8988T (cell line): ENCODE measurements around the gene PTPRN2.

Source experiments
- DNase-seq: peaks from one replicate; pipeline ENCODE4 v3.0.0; 2011

Gene PTPRN2

DNA sequence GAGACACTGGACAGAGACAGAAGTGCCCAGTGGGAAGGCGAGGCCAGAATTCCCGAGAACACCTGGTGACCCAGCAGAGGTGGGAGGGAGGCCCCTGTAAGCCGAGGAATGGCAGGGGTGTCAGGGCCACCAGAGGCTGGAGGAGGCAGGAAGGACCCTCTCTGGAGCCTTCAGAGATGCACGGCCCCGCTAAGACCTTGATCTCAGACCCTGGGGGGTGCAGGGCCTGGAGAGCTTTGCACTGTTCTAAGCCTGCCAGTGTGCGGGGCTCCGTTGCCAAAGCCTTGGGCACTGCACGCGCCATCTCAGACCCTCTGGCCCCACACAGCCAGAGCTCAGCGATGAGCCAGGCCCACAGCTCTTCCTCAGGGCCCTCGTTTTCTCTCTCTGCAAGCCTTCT lies 557.1 kb downstream of the PTPRN2 start:
- DNase-seq = no peak

DNA sequence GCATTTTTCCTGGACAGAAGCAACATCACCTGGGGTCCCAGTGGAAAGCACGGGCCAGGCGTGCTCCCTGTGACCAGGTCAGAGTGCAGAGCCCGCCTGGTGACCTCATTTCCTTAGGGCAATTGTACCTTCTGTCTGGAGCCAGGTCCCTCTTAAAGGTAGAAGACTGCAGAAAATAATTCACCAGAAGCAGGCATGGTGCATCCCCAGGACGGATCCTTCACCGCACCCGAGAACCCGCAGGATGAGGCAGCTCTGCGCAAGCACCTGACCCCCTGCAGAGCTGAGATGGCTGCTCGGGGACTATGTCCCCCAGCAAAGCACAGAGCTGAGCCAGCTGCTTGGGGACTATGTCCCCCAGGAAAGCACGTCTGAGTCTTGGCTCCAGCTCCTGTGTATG lies 557.6 kb downstream of the PTPRN2 start:
- DNase-seq = no peak

DNA sequence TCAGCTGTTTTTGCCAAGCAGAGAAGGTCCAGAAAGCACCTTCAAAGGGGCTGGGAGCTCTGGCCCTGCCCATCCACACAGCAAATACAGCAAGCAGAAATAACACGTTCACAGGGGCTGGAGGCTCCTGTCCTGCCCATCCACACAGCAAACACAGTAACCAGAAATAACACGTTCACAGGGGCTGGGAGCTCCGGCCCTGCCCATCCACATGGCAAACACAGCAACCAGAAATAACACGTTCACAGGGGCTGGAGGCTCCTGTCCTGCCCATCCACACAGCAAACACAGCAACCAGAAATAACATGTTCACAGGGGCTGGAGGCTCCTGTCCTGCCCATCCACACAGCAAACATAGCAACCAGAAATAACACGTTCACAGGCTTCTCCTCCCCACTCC lies 558.1 kb downstream of the PTPRN2 start:
- DNase-seq = no peak

- no peak for DNase-seq
Measured at GRCh38 chr7:158028971-158029370, 558.7 kb downstream of the PTPRN2 start.

GRCh38 chr7:158028290-158028941 lies 559.2 kb downstream of the PTPRN2 start:
- DNase-seq = no peak

- no peak for DNase-seq
Measured at GRCh38 chr7:158027646-158028045, 560.0 kb downstream of the PTPRN2 start.

GRCh38 chr7:158026636-158027265 lies 560.9 kb downstream of the PTPRN2 start:
- DNase-seq = no peak

DNA sequence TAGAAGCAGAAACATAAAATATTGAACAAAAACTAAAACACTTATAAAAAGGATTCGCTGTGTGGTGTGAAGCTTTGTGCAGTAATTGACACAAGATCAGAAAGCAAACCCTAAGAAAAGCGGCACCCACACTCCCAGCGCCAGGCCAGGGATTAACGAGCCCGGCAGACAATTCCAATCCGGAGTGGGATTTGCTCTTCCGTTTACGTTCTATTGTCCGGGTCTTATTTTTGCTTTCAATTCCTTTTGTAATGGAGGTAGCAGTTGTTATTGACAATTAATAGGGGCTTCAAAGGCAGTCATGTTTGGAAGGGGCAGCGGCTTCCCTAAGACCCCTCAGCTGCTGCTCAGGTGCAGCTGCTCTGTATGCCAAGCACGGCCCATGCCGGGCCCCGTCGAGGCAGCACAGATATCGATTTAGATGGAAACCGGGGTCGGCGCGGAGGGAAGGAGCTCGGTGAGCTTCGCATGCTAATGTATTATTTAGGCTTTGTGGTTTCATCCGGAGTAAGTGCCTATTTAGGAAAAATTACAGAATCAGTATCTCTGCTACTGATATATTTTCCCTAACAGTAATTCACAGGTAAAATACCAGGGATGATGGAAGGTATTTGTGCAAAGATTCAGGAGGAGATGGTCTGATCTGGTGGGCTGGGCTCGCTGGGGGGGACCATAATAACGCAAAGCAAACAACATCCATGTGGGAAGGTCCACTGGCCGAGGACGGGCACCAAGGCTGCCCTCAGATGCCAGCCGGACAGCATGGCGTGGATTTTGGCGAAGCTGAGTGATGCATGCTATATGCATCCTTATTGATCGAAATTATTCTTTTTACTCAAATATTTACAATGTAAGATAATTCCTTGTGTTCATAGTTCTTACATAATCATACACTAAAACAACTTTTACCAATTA lies 561.7 kb downstream of the PTPRN2 start:
- DNase-seq = no peak

DNA sequence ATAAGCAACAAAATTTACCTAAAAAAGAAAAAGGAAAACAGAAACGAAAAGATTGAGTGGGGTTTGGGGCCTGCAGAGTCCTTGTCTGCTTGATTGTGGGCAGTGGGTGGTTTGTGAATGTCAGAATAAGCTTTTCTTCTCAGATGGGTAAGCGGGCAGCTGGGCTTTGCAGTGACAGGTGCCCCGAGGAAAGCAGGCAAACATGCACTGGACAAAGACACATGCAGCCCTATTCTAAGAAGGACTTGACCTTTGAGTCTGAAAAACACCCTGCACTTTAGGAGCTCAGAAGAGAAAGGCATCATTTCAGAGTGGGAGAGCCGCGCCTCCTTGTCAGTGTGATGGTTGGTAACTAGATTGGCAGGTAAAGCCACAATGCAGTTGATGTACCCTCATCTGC lies 562.7 kb downstream of the PTPRN2 start:
- no peak for DNase-seq

DNA sequence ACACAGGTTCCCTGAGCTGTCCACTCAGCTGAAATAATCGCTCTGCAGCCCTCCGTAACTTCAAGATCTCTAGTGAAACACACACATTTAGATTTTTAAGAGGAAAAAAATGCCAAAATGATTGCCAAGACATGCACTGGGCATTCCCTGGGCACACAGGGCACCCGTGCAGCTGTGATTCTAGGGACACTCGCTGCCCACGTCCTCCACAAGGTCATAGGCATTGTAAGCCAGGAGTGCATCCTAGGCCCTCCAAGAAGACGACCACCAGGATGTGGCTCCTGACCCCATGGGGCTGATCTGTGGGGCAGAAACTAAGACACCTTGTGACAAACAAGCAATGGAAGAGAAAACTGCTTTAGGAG lies 563.3 kb downstream of the PTPRN2 start:
- no peak for DNase-seq

DNA sequence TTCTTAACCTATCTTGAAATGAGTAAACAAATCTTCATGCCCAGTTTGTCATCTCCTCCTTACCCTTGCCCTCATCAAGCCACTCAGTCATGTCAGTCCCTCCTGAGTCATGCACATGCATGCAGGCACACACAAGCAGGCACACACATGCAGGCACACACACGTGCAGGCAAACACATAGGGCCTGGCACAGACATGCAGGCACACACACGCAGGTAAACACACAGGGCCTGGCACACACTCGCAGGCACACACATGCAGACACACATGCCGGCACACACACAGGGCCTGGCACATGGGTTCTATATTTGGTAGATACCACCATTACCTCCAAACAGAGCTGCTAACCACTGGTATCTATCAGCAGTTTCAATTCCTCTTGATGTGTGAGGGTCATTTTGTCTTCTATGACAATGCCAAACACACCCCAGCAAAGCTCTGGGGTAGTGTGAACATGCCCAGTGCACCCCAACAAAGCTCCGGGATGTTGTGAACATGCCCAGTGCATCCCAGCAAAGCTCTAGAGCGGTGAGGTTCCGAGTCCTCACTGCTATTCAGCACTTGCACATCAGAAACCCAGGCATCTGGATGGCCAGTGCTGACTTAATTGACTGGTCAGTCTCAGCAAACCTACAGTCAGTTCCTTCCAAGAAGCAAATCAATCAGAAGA lies 563.8 kb downstream of the PTPRN2 start:
- DNase-seq = no peak

GRCh38 chr7:158023157-158023556 lies 564.5 kb downstream of the PTPRN2 start:
- DNase-seq = no peak

DNA sequence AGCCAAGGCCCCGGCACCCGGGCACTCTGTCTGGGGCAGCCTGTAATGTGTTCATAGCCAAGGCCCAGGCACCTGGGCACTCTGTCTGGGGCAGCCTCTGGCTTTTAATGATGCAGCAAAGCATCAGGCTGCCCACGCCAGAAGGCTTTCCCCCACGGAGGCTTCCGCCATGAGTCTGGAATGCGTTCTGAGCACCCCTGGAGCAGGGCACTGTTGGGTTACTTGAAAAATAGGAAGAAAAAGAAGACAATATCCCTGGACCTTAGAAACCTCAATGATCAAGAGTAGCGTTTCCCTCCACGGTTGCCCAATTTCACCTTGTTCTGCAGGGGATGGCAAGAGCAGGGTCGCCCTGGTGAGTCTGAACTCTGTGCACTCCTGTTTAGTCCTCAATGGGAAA lies 565.0 kb downstream of the PTPRN2 start:
- DNase-seq = no peak

- no peak for DNase-seq
Measured at GRCh38 chr7:158021836-158022235, 565.8 kb downstream of the PTPRN2 start.

DNA sequence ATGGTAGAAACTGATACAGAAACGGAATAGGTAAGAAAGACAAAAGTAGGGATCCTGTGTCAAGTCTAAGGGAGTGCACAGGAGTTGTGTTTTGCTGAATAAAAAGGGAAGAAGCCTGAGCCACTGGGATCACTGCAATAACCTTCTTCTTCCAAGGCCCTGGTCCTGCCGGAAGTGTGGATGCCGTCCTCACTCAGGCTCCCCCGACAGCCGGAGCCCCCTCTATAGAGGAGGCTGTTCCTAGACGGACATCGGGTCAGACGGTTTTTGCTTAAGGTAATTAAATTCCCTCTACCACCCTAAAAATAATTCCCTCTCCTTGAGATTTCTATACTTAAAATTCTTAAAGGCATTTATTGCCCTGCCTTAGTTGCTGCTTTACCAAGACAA lies 566.9 kb downstream of the PTPRN2 start:
- no peak for DNase-seq

GRCh38 chr7:158019726-158020705 lies 567.6 kb downstream of the PTPRN2 start:
- DNase-seq = no peak

DNA sequence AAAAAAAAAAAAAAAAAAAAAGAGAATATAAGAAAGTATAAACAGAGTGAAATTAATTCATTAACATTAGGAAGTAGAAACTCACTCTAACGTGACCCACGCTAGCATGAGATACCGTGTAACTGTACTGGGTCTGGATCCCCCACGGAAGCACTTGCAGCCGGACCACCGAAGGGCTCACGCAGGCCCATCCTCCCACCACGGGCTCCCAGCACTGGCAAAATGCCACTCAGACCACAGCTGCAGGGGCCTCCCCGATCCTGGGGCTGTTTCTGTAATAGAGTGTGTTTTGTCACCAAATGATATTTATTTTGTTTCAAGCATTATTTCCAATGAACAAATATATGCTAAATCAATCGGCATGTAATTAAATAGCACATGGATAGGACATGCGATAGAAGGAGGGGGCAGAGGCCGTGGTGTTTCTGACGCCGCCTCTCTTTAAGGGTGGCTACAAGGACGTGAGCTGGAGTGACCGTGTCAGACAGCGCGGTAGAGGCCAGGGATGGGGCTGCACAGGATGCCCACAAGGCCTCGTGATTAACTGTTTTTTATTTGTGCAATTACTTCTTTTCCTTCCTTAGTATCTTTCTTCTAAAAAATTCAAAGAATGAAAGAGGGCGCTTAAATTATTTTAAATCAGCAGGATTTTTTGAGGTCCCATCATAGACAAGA lies 568.5 kb downstream of the PTPRN2 start:
- DNase-seq = no peak

GRCh38 chr7:158018098-158018762 lies 569.4 kb downstream of the PTPRN2 start:
- no peak for DNase-seq

GRCh38 chr7:158017111-158018097 lies 570.2 kb downstream of the PTPRN2 start:
- no peak for DNase-seq
